H1 (cell line): ENCODE data around the gene FGF12. TPM values are rescaled to one million over a fixed set of nuclear protein-coding genes. Genes with fewer than 3 reads are reported as not detected.

Experiments
- ASH2L ChIP-seq: fragments of 200-600, 300-600 bp; sonication (generic); IDR thresholded peaks from one replicate; pipeline ENCODE4 v1.7.1; 2017; ENCODE audit warnings: low read length
- CHD1 ChIP-seq: IDR thresholded peaks from 2 replicates; pipeline ENCODE4 v1.6.1; 2012; ENCODE audit warnings: low read depth, low read length, improper control_type of control experiment
- CHD2 ChIP-seq: IDR thresholded peaks from 2 replicates; pipeline ENCODE4 v1.6.1; 2012; ENCODE audit warnings: low read length, improper control_type of control experiment
- KDM5A ChIP-seq: fragments of 200-600 bp; IDR thresholded peaks from 2 replicates; pipeline ENCODE4 v1.7.1; 2012; ENCODE audit warnings: mild to moderate bottlenecking, low read length, inconsistent platforms, mixed read lengths
- NANOG ChIP-seq: IDR thresholded peaks from 2 replicates; pipeline ENCODE4 v1.6.1; 2011; ENCODE audit warnings: low read length, low read depth, mild to moderate bottlenecking, inconsistent platforms; ENCODE audit not compliant: insufficient read depth, poor library complexity, severe bottlenecking
- NRF1 ChIP-seq: IDR thresholded peaks from 2 replicates; pipeline ENCODE4 v1.6.1; 2011; ENCODE audit warnings: mild to moderate bottlenecking, low read depth, low read length, improper control_type of control experiment
- PHF8 ChIP-seq: fragments of 200-600 bp; sonication (generic); conservative IDR thresholded peaks from 2 replicates; pipeline ENCODE4 v1.7.1; 2012; ENCODE audit warnings: low read depth, mild to moderate bottlenecking, inconsistent platforms, low read length, moderate library complexity
- SP4 ChIP-seq: IDR thresholded peaks from 2 replicates; pipeline ENCODE4 v1.6.1; 2012; ENCODE audit warnings: low read length, inconsistent platforms
- TAF1 ChIP-seq: IDR thresholded peaks from 2 replicates; pipeline ENCODE4 v1.6.1; 2011; ENCODE audit warnings: mild to moderate bottlenecking, low read depth, low read length
- YY1 ChIP-seq: IDR thresholded peaks from 2 replicates; pipeline ENCODE4 v1.6.1; 2011; ENCODE audit warnings: low read depth, mild to moderate bottlenecking, low read length
- polyA plus RNA-seq, 7 experiments: library from polyadenylated mRNA; depleted of rRNA in 3 of 7; stranded (reverse) in 5 of 7; unstranded in 2 of 7; fragments of >200 nt in 5 of 7; fragments of 200-250 nt in 2 of 7; gene quantifications; 1 replicate in 5 of 7; 2 replicates in 1 of 7; 4 replicates in 1 of 7; pipeline versions ENCODE4 v1.2.1 to v1.2.3, GENCODE V29; 2011 to 2013; ENCODE audit warnings: missing spikeins in 2 of 7, mixed read lengths in 2 of 7
- total RNA-seq: library from RNA; stranded (reverse); fragmentation: NEBNext Ultra II Directional; extraction: Animal tissue kit (Norgen Biotek cat#: 25700); gene quantifications from 2 replicates; pipeline ENCODE4 v1.2.1, GENCODE V29; 2021
- TF ChIP-seq, protein P1 (sequence below): fragments of 300-600 bp; sonication (generic); IDR thresholded peaks from 2 replicates; pipeline ENCODE4 v1.7.1; 2012; ENCODE audit warnings: low read length, moderate library complexity, mild to moderate bottlenecking, inconsistent platforms; ENCODE audit not compliant: insufficient replicate concordance

Gene FGF12
- total and polyA plus RNA-seq, 2 of the 8 experiments (the other 6 are each of a cell fraction or from before 2014, with no cell fraction given), result 4.1 to 16.6 TPM

DNA sequence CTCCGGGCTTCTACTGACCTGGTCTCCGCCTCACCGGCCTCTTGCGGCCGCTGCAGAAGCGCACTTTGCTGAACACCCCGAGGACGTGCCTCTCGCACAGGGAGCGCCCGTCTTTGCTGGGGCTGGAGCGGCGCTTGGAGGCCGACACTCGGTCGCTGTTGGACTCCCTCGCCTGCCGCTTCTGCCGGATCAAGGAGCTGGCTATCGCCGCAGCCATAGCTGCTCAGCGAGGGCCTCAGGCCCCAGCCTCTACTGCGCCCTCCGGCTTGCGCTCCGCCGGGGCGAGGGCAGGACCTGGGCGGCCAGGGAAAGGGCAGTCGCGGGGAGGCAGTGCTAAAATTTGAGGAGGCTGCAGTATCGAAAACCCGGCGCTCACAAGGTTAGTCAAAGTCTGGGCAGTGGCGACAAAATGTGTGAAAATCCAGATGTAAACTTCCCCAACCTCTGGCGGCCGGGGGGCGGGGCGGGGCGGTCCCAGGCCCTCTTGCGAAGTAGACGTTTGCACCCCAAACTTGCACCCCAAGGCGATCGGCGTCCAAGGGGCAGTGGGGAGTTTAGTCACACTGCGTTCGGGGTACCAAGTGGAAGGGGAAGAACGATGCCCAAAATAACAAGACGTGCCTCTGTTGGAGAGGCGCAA, 319.2 kb downstream of the FGF12 start (continued):
- TF ChIP-seq, protein P1, sequence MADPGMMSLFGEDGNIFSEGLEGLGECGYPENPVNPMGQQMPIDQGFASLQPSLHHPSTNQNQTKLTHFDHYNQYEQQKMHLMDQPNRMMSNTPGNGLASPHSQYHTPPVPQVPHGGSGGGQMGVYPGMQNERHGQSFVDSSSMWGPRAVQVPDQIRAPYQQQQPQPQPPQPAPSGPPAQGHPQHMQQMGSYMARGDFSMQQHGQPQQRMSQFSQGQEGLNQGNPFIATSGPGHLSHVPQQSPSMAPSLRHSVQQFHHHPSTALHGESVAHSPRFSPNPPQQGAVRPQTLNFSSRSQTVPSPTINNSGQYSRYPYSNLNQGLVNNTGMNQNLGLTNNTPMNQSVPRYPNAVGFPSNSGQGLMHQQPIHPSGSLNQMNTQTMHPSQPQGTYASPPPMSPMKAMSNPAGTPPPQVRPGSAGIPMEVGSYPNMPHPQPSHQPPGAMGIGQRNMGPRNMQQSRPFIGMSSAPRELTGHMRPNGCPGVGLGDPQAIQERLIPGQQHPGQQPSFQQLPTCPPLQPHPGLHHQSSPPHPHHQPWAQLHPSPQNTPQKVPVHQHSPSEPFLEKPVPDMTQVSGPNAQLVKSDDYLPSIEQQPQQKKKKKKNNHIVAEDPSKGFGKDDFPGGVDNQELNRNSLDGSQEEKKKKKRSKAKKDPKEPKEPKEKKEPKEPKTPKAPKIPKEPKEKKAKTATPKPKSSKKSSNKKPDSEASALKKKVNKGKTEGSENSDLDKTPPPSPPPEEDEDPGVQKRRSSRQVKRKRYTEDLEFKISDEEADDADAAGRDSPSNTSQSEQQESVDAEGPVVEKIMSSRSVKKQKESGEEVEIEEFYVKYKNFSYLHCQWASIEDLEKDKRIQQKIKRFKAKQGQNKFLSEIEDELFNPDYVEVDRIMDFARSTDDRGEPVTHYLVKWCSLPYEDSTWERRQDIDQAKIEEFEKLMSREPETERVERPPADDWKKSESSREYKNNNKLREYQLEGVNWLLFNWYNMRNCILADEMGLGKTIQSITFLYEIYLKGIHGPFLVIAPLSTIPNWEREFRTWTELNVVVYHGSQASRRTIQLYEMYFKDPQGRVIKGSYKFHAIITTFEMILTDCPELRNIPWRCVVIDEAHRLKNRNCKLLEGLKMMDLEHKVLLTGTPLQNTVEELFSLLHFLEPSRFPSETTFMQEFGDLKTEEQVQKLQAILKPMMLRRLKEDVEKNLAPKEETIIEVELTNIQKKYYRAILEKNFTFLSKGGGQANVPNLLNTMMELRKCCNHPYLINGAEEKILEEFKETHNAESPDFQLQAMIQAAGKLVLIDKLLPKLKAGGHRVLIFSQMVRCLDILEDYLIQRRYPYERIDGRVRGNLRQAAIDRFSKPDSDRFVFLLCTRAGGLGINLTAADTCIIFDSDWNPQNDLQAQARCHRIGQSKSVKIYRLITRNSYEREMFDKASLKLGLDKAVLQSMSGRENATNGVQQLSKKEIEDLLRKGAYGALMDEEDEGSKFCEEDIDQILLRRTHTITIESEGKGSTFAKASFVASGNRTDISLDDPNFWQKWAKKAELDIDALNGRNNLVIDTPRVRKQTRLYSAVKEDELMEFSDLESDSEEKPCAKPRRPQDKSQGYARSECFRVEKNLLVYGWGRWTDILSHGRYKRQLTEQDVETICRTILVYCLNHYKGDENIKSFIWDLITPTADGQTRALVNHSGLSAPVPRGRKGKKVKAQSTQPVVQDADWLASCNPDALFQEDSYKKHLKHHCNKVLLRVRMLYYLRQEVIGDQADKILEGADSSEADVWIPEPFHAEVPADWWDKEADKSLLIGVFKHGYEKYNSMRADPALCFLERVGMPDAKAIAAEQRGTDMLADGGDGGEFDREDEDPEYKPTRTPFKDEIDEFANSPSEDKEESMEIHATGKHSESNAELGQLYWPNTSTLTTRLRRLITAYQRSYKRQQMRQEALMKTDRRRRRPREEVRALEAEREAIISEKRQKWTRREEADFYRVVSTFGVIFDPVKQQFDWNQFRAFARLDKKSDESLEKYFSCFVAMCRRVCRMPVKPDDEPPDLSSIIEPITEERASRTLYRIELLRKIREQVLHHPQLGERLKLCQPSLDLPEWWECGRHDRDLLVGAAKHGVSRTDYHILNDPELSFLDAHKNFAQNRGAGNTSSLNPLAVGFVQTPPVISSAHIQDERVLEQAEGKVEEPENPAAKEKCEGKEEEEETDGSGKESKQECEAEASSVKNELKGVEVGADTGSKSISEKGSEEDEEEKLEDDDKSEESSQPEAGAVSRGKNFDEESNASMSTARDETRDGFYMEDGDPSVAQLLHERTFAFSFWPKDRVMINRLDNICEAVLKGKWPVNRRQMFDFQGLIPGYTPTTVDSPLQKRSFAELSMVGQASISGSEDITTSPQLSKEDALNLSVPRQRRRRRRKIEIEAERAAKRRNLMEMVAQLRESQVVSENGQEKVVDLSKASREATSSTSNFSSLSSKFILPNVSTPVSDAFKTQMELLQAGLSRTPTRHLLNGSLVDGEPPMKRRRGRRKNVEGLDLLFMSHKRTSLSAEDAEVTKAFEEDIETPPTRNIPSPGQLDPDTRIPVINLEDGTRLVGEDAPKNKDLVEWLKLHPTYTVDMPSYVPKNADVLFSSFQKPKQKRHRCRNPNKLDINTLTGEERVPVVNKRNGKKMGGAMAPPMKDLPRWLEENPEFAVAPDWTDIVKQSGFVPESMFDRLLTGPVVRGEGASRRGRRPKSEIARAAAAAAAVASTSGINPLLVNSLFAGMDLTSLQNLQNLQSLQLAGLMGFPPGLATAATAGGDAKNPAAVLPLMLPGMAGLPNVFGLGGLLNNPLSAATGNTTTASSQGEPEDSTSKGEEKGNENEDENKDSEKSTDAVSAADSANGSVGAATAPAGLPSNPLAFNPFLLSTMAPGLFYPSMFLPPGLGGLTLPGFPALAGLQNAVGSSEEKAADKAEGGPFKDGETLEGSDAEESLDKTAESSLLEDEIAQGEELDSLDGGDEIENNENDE, result no peak
- TF ChIP-seq PHF8 (no peak), TAF1 (0 out of 2 replicates have a peak, but pooled peaks have one; percentile 17), NANOG (no peak), CHD2 (no peak), CHD1 (no peak), KDM5A (no peak), ASH2L (peak; percentile 46), YY1 (0 out of 2 replicates have a peak, but pooled peaks have one; percentile 26), SP4 (no peak), NRF1 (no peak)
